GM12891 (cell line): ENCODE measurements around the gene SPATC1L. TPM values are rescaled to one million over a fixed set of nuclear protein-coding genes. Genes with fewer than 3 reads are reported as not detected.
"Not testable (repeated sequence)": the region's sequence is repeated elsewhere in the genome, so short reads cannot be mapped to it uniquely, and the experiment has no call there.

Experiments used
- DNase-seq: peaks from one replicate; pipeline ENCODE4 v3.0.0; 2011; ENCODE audit warnings: low spot score; ENCODE audit not compliant: insufficient read length
- FAIRE-seq: peaks from 2 replicates; lab custom pipeline; 2011; peaks lifted over from hg19 to GRCh38; lab: Jason Lieb, UNC
- PAX5 ChIP-seq: IDR thresholded peaks from 2 replicates; pipeline ENCODE4 v1.6.1; 2011; ENCODE audit warnings: low read length, moderate library complexity, mild to moderate bottlenecking; ENCODE audit not compliant: insufficient read depth, severe bottlenecking
- POLR2A ChIP-seq: IDR thresholded peaks from 2 replicates; pipeline ENCODE4 v1.6.1; 2011; ENCODE audit warnings: low read depth, low read length, control low read depth
- POLR2AphosphoS5 ChIP-seq: IDR thresholded peaks from 2 replicates; pipeline ENCODE4 v1.6.1; 2011; ENCODE audit warnings: low read depth, low read length, control low read depth
- POU2F2 ChIP-seq: IDR thresholded peaks from 2 replicates; pipeline ENCODE4 v1.6.1; 2011; ENCODE audit warnings: low read depth, mild to moderate bottlenecking, control low read depth, low read length, moderate library complexity
- SPI1 ChIP-seq: IDR thresholded peaks from 2 replicates; pipeline ENCODE4 v1.6.1; 2011; ENCODE audit warnings: low read depth, low read length, control low read depth
- TAF1 ChIP-seq: IDR thresholded peaks from 2 replicates; pipeline ENCODE4 v1.6.1; 2011; ENCODE audit warnings: low read depth, low read length, control low read depth
- polyA plus RNA-seq: library from polyadenylated mRNA; unstranded; fragments of >200 nt; gene quantifications from one replicate; pipeline ENCODE4 v1.2.1, GENCODE V29; 2012; ENCODE audit warnings: low read depth, missing spikeins, inconsistent platforms; ENCODE audit not compliant: missing spikeins

Gene SPATC1L
- 6.9 TPM for polyA plus RNA-seq

DNA sequence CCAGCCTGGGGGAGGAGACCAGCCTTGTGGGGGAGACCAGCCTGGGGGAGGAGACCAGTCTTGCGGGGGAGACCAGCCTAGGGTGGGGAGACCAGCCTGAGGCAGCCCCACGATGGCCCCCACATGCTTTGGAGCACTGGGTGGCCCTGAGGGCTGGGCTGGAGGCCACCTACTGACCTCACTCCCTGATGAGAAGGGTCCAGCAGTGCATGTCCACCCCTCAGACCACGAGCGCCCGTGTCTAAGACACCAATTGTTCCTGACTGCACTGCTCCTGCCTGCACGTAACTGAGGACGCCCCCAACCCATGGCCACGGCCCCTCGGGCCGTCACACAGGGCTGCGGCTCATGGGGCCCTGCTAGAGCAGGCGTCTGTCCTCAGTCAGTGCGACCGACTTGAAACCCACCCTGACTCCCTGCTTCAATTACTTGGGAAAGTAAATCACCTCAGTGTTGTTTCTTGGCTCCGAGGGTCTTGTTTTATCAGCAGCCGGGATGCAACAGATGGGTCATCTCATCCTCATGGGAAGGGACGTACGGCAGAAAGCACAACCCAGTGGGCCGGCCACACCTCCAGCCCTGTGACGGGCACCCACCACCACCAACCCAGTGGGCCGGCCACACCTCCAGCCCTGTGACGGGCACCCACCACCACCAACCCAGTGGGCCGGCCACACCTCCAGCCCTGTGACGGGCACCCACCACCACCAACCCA lies at the start of gene SPATC1L:
SPATC1L (minus strand) TSS at position 550 of the 715 bp plus-strand sequence. CDS start 1,643 bp downstream, outside the sequence.
- peak; percentile 58 for DNase-seq
- TF ChIP-seq POU2F2, result no peak
- TF ChIP-seq POLR2A, result no peak
- TF ChIP-seq TAF1, result no peak
- no peak for TF ChIP-seq SPI1
- FAIRE-seq, result peak; percentile 35

DNA sequence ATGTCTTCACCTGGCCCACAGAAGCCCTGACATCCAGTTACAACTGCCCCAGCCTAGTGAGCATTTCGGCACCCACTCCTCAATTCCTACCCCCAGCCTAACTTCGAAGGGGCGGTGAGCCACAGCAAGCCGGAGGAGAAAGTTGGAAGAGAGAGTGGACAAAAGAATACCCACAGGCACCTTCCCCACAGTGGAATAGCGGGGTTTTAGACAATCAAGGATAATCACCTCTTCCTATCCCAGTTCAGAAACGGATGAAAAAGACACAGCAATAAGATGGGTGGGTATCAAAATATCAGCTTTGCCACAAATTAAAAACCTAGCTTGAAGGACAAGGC lies 45.6 kb upstream of the SPATC1L start:
- DNase-seq (no peak), FAIRE-seq (no peak)
- no peak for TF ChIP-seq POLR2A

DNA sequence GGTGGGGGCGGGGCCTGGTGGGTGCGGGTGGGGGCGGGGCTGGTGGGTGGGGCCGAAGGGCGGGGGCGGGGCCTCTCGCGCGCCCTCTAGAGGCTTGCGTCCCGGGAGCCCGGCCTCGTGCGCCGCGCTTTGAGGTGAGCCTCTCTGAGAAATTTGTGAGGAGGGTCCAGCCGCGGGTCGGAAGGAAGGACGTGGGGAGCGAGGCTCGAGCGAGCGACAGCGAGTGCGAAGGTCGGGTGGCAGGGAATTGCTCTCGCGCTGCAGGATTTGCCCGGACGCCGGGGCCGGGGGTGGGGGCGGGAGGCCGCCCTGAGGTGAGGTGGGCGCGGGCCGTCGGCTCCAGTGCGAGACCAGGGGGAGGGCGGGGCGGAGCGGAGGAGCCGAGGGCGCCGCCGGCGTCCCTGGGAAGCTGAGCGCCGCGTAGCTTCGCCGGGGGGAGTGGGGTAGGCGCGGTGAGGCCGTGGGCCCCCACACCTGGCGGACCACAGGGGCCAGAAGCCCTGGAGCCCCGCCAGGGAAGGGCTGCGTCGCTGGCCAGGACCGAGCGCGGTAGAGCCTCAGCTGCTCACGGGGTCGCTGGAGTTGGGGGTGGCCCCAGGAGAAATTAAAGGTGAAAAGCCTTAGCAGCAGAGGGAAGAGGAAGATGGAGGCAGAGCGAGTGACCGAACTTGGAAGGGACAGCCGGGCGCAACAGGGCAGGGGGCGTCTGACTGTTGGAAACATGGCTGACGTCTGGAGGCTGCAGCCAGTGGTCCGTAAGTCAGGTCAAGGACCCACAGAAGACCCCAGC lies 45.1 kb upstream of the SPATC1L start:
- FAIRE-seq, result no peak
- TF ChIP-seq TAF1 (0 out of 2 replicates have a peak, but pooled peaks have one; percentile 40), POU2F2 (no peak), POLR2A (peak; percentile 54)
- DNase-seq, result peak; percentile 53

DNA sequence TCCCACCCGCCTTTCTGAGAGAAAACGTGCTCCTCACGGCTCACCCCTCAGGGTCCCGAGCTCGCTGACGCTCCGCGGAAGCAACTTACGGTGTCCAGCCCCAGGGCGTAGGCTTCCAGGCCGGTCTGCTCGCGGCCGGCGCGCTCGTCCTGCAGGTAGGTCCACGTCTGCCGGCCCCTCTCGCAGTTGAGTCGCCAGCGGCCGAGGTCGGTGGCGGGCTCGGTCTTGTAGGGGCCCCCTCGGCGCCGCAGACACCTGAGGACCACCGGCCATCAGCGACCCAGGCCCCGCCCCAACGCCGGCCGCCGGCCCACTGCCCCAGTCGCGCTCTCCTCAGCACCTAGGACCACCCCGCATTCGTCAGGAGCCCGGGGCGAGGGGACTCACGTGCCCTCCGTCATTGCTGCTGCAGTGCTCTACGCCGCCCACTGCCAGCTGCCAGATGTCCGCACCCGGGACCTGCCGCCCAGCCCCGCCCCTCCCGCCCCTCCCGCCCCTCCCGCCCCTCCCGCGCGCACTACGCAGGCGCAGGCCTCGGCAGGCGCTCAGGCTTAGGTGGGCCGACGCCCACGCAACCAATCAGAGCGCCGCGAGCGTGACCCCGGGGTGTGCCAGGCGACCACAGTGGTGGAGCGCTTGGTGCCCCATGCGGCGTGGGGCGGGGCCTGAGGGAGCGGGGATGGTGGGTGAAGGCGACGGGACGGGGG lies 44.2 kb upstream of the SPATC1L start, which contains the start of gene LSS:
LSS (minus strand) TSS at position 430 of the 707 bp plus-strand sequence; CDS start at position 401, 29 bp downstream.
- DNase-seq (peak; percentile 97), FAIRE-seq (peak; percentile 71)
- TF ChIP-seq POLR2AphosphoS5, result 0 out of 2 replicates have a peak, but pooled peaks have one; percentile 39
- TF ChIP-seq SPI1, result no peak
- peak; percentile 92 for TF ChIP-seq PAX5

DNA sequence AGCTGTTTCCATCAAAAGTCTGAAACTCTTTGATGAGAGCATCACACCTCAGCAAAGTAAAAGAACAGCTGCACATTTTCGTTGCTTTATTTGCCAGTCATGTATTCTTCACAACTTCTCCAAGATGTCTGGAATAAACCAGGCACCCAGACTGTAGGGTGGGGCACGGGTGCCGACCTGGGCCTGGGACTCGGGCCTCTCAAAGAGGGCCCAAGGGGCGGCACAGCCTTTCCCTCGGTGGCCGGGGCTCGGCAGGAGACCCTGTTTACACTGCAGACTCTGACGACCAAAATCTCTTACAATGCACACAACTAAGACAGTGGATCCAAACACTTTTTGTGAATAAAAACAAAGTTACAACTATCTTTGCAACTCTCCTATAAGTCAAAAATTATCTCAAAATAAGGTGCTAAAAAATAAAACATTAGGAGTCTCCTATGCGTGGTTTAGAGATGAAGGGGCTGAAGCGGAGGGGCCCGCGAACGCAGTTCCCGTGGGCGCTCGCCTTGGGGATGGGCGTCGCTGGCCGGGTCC lies 43.6 kb upstream of the SPATC1L start:
- TF ChIP-seq SPI1, result no peak
- TF ChIP-seq POLR2AphosphoS5, result no peak
- no peak for TF ChIP-seq PAX5
- no peak for TF ChIP-seq TAF1
- TF ChIP-seq POU2F2, result no peak
- TF ChIP-seq POLR2A, result no peak
- FAIRE-seq, result no peak
- DNase-seq, result no peak

DNA sequence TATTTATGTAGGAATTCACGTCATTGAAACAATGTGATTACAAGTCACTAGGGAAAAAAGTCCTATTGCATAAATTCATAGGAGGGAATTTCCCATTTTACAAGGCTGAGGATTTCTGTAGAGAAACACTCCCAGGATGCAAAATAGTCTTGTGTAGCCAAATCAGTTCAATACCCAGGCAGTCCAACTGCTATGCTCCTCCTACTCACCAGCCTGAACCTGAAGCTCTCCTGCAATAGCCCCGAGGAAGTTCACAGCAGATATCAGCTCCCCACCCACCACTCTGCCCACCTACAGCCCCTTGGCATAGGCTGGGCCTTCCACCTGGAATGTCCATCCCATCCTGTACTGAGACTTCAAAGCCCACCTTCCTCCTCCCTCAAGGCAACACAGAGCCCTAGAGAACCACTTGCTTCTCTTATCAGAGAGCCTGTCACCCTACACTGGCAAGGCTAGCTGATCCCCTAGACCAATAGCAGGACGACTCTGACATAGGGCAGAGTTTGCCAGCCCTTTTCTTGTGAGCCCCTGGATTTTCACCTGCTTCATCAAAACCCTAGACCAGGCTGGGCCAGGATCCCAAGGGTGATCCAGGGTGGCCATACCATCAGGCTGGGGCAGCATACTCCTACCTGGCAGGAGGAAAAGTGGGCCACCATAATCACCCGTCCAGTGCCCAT lies 42.8 kb upstream of the SPATC1L start:
- FAIRE-seq (no peak), DNase-seq (no peak)
- no peak for TF ChIP-seq POLR2A
- no peak for TF ChIP-seq POU2F2
- no peak for TF ChIP-seq PAX5
- TF ChIP-seq TAF1, result no peak
- TF ChIP-seq SPI1, result no peak
- no peak for TF ChIP-seq POLR2AphosphoS5

DNA sequence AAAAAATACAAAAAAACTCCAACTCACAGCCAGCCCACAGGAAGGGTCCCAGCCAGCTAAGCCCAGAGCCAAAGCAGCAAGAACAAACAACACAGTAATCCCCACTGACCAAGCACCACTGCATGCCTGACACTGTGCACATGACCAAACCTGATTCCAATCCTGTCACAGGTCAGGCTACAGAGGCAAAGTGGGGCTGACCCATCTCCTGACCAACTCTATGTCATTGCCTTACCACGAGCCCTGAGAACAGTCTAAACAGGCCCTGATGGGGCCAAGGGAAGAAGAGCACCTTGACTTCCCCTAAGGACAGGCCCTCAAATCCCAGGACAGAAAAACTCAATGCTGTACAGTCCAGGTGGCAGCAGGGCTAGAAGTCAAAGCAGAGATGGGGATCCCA lies 41.9 kb upstream of the SPATC1L start:
- FAIRE-seq (no peak), DNase-seq (no peak)
- TF ChIP-seq POLR2AphosphoS5 (no peak), TAF1 (no peak), PAX5 (no peak), POU2F2 (no peak), POLR2A (no peak), SPI1 (no peak)

DNA sequence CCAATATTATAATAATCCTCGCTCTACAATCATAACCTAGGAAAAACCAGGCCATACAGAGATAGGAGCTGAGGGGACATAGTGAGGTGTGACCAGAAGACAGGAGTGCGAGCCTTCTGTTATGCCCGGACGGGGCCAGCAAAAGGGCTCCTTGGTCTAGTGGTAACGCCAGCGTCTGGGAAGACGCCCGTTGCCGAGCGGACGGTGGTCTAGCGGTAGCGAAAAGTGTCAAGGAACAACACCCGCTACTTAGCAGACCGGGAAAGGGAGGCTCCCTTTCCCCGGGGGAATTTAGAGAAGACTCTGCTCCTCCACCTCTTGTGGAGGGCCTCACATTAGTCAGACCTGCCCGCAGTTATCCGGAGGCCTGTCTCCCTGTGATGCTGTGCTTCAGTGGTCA lies 39.4 kb upstream of the SPATC1L start:
- DNase-seq, FAIRE-seq: not testable (repeated sequence)

DNA sequence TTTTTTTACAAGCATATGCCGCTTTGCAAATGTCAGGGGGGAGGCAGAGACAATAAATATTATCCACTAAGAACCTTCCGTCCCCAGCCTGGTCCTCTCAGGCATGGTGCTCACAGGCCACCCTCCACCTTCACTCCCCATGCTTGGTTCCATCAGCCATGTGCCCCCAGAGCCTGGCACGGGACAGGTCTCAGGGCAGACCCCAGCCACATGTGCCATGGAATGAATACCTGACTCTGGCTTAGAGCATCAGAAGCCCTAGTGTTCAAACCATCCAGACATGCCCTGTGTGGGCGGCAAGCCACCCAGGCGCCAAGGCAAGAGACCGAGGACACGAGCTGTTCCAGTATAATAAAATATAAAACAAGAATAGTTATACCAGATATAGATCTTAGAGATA lies 39.0 kb upstream of the SPATC1L start:
- no peak for FAIRE-seq
- DNase-seq, result no peak
- TF ChIP-seq POLR2A, result no peak
- TF ChIP-seq POU2F2, result no peak
- TF ChIP-seq PAX5, result no peak
- no peak for TF ChIP-seq POLR2AphosphoS5
- no peak for TF ChIP-seq SPI1
- TF ChIP-seq TAF1, result no peak
